ENCODE results near the gene POLN.

DNA sequence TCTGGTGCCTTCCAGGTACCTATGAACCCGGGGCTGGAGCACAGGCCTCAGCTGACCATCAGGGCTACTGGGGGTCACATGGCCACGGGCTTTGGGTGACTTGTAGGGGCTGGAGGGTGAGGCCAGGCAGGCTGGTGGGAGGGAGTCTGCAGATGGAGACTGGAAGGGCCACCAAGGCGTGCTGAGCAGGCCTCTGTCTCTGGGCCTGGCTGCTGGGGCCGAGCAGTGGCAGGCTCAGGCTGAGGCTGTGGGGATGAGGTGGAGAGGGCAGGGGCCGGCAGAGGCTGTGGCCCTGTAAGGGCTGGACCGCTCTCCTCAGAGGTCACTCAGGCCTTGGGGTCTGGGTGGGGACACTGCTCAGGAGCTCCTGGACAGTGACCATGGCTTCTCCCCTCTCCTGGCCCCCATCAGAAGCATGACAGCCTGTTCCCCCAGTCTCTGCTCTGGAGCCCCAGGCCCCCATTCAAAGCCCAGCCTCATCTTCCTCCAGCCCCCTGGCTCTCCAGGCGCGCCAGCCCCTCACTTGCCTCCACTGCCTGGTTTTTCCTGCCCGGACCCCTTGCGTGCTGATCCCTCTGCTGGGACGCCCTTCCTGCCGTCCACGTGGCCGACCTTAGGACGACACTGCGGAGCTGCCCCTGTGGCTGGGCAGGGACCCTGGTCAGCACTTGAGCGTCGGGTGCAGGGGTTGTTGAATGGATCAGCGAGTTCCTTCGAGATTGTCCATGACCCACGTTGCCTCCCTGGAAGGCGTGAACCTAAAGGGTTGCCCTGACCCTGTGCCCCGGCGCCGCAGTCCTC, 193.9 kb downstream of the POLN start:
- TF ChIP-seq, protein P1, sequence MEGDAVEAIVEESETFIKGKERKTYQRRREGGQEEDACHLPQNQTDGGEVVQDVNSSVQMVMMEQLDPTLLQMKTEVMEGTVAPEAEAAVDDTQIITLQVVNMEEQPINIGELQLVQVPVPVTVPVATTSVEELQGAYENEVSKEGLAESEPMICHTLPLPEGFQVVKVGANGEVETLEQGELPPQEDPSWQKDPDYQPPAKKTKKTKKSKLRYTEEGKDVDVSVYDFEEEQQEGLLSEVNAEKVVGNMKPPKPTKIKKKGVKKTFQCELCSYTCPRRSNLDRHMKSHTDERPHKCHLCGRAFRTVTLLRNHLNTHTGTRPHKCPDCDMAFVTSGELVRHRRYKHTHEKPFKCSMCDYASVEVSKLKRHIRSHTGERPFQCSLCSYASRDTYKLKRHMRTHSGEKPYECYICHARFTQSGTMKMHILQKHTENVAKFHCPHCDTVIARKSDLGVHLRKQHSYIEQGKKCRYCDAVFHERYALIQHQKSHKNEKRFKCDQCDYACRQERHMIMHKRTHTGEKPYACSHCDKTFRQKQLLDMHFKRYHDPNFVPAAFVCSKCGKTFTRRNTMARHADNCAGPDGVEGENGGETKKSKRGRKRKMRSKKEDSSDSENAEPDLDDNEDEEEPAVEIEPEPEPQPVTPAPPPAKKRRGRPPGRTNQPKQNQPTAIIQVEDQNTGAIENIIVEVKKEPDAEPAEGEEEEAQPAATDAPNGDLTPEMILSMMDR (conservative IDR thresholded peaks at IDR 0.05; ENCODE audit: low read depth in 2 of 2), result no peak
- TF ChIP-seq JUNB (IDR thresholded peaks at IDR 0.05; ENCODE audit: unreplicated experiment) (no peak), EZH2 (IDR thresholded peaks at IDR 0.05; ENCODE audit: low read depth, unreplicated experiment) (no peak)
